RWPE1 (cell line): ENCODE measurements around the gene TNNC2.
A peak's percentile ranks its signal among the peaks of the same experiment; 100 is the strongest.

ENCODE experiments used
- CTCF ChIA-PET: fragments of 350-600 bp; sonication (Branson Sonifier 250); formaldehyde crosslinking; extraction: SDS; loops from one replicate; lab custom pipeline; 2021; lab: Yijun Ruan, JAX
- POLR2A ChIA-PET: fragments of 400-600 bp; formaldehyde crosslinking; extraction: SDS; loops from one replicate; lab custom pipeline; 2020; ENCODE audit warnings: antibody characterized with exemption; ENCODE audit not compliant: low non-redundant PET; lab: Yijun Ruan, JAX
- DNase-seq: peaks from one replicate; pipeline ENCODE4 v3.0.0; 2012; ENCODE audit warnings: low spot score
- H3K27ac ChIP-seq: fragments of 450-650 bp; 2 replicates; pipeline ENCODE4 v1.5.1; 2017
- TF ChIP-seq, protein P1 (sequence below): fragments of 450-650 bp; conservative IDR thresholded peaks from 2 replicates; pipeline ENCODE4 v1.5.1; 2017; ENCODE audit warnings: low read depth, mild to moderate bottlenecking

The TNNC2 gene

GRCh38 chr20:45827712-45828111 is 600 bp upstream of the TNNC2 start:
- no peak overlapping the region for H3K27ac ChIP-seq
- TF ChIP-seq, protein P1, sequence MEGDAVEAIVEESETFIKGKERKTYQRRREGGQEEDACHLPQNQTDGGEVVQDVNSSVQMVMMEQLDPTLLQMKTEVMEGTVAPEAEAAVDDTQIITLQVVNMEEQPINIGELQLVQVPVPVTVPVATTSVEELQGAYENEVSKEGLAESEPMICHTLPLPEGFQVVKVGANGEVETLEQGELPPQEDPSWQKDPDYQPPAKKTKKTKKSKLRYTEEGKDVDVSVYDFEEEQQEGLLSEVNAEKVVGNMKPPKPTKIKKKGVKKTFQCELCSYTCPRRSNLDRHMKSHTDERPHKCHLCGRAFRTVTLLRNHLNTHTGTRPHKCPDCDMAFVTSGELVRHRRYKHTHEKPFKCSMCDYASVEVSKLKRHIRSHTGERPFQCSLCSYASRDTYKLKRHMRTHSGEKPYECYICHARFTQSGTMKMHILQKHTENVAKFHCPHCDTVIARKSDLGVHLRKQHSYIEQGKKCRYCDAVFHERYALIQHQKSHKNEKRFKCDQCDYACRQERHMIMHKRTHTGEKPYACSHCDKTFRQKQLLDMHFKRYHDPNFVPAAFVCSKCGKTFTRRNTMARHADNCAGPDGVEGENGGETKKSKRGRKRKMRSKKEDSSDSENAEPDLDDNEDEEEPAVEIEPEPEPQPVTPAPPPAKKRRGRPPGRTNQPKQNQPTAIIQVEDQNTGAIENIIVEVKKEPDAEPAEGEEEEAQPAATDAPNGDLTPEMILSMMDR: no peak
- ChIA-PET CTCF (interaction anchor here (0.6 kb wide), 1 partner anchor 8 kb away, joined by 5 read pairs; no protein-coding TSS in a partner anchor), POLR2A (interaction anchor here (0.8 to 0.9 kb wide), 2 partner anchors 106 to 657 kb away, joined by 3 to 4 read pairs; no protein-coding TSS in a partner anchor)
- DNase-seq: no peak

DNA sequence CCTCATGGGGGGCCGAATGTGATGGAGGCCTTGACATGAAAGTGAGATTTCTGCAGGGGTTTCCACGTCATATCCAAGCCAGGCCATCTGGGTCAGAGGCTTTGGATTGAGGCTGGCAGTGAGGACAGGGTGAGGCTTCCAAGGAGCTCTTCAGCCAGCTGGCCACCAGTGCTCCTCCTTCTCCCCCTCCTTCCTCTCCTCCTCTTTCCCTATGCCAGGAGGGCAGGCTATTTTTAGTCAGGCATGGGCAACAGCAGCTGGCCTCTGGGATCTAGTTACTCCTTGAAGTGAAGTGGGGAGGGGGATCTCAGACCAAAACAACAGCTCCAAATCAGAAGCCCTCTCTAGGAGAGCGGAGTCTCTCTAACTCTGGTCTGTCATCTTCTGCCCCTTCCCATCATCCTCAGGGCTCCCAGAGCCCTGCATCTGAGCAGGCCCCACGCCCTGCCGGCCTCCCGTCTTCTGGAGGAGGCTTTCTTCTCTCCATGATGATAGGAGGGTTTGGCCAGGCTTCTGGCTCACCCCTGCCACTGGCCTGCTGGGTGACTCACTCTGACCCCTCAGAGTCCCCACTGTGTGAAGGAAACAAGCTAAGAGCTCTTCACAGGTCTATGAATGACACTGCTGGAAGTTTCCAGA is 612 bp downstream of the TNNC2 start:
- ChIA-PET POLR2A (interaction anchor here (0.7 kb wide), 1 partner anchor 22 kb away, joined by 3 read pairs; no protein-coding TSS in a partner anchor), CTCF (interaction anchor here (0.5 to 0.6 kb wide), 3 partner anchors 142 to 326 kb away, joined by 3 to 4 read pairs (median 3); no protein-coding TSS in a partner anchor)
- H3K27ac ChIP-seq: peak overlapping the region; percentile 2
- TF ChIP-seq, protein P1: no peak
- DNase-seq: no peak

DNA sequence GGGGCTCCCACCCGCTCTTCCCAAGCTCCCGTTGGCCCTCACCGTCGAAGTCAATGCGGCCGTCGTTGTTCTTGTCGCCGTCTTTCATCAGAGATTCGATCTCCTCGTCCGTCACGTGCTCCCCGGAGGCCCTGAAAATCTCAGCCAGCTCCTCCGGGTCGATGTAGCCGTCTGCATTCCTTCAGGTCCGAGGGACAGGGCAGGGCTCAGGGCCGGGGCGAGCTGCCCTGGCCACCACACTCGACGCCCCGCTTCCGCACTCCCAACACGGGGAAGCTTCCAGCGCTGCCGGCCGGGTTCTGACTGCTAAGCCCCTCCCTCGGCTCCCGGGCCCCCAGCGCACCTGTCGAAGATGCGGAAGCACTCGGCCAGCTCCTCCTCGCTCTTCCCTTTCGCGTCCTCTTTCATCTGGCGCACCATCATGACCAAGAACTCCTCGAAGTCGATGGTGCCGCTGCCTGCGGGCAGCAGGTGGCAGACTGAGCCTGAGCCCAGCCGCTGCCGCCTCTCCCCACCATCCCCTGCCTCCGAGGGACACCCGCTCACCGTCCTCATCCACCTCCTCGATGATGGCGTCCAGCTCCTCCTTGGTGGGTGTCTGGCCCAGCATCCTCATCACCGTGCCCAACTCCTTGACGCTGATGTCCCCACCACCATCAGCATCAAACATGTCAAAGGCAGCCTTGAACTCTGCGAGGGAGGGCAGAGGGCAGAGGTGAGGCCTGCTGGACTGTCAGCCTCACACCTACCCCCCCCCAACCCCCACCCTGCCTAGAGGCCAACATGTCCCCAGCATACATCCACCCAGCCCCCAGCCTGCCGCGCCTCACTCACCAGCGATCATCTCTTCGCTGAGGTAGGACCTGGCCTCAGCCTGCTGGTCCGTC is 2.9 kb downstream of the TNNC2 start:
- TF ChIP-seq, protein P1: no peak; the same call in 1 of the 2 replicates
- DNase-seq: peak; percentile 46
- no peak overlapping the region for H3K27ac ChIP-seq
- ChIA-PET POLR2A (interaction anchor here (0.6 to 1.2 kb wide), 3 partner anchors 9 to 32 kb away, joined by 3 to 4 read pairs (median 4); partner anchors contain the start of gene SNX21), CTCF (interaction anchor here (0.6 to 1.2 kb wide), 4 partner anchors 16 to 130 kb away, joined by 3 to 7 read pairs (median 4); no protein-coding TSS in a partner anchor)

DNA sequence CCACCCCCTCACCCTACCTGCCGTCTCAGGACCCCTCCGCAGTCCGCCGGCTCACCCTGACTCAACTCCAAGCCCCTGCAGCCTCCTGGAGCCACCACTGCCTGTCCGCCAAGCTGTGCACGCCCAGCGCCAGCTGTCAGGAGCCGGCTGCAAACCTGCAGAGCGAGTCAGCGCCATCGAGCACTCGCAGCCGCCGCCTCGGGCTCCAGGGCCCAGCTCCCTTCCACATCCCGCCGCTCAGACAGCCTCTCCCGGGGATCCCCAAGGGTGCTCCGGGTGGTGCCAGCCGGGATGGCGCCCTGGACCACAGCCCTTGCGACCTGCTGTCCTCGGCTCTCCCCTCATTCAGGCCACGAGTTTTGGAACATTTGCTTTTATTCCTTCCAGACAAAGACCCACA is 4.3 kb downstream of the TNNC2 start:
- DNase-seq: peak; percentile 49
- TF ChIP-seq, protein P1: no peak
- H3K27ac ChIP-seq: no peak overlapping the region
- ChIA-PET POLR2A (interaction anchor here (0.5 kb wide), 1 partner anchor 33 kb away, joined by 4 read pairs; no protein-coding TSS in a partner anchor), CTCF (interaction anchor here (0.6 to 1.2 kb wide), 3 partner anchors 9 to 139 kb away, joined by 3 to 4 read pairs (median 3); no protein-coding TSS in a partner anchor)

GRCh38 chr20:45821947-45822346 is 5.2 kb downstream of the TNNC2 start:
- POLR2A ChIA-PET: interaction anchor here (0.5 kb wide), 1 partner anchor 34 kb away, joined by 4 read pairs; no protein-coding TSS in a partner anchor
- CTCF ChIA-PET: no interaction called here
- TF ChIP-seq, protein P1: no peak
- no peak for DNase-seq
- H3K27ac ChIP-seq: no peak overlapping the region

DNA sequence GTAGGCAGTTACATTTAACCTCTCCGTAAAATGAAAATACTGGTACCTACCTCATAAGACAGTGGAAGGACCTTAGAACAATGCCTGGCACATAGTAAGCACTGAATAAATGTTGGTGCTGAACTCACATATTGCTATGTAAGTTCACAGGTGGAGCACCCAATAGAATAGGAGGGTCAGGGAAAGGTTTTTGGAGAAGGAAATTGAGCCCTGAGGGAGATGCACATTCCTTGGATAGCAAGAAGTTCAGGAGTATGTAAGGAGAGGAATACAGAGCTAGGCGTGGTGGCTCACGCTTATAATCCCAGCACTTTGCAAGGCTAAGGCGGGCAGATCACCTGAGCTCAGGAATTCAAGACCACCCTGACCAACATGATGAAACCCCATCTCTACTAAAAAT is 7.6 kb downstream of the TNNC2 start:
- TF ChIP-seq, protein P1: no peak
- no peak for DNase-seq
- H3K27ac ChIP-seq: no peak overlapping the region
- ChIA-PET POLR2A (no interaction called here), CTCF (interaction anchor here (0.6 to 1.1 kb wide), 5 partner anchors 9 to 802 kb away, joined by 3 to 5 read pairs (median 4); no protein-coding TSS in a partner anchor)
